GM20000 (cell line): ENCODE results near the gene GALNTL6.

Experiments used
- DNase-seq: peaks from one replicate; pipeline ENCODE4 v3.0.0; 2012; ENCODE audit warnings: low spot score
- TF ChIP-seq, protein P1 (sequence below): IDR thresholded peaks from 2 replicates; pipeline ENCODE4 v1.5.1; 2012; ENCODE audit warnings: mild to moderate bottlenecking, control low read depth; ENCODE audit errors: extremely low read depth, missing control alignments

GALNTL6 gene

DNA sequence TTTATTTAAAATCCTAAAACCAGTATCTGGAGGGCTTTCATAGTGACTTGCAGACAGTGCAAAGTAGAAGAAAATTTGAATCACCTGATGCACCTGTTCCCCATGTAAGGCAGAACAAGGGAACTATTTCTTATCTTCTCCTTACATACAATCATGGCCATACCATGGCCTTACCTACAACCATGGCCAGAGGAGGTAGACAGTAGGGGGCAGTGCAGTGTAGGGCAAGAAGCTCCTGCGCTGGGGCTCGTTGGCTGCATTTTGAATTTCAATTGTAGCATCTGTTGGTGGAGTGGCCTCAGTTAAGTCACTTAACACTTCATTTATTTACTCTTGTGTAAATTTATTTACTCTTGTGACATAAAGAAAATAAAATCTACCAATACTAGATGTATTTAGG lies 33.0 kb downstream of the GALNTL6 start:
- peak; percentile 34 for DNase-seq

DNA sequence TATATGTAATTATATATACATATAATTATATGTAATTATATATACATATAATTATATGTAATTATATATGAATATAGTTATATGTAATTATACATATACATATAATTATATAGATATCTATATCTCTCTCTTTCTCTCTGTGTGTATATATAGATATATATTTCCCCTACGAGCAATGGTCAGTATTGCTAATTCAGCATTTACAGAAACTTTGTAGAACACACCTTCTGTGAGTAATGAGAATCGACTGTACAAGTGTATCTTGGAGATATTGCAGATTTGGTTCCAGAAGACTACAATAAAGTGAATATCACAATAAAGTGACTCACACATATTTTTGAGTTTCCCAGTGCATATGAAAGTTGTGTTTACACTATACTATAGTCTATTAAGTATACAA lies 33.7 kb downstream of the GALNTL6 start:
- DNase-seq: no peak
- TF ChIP-seq, protein P1, sequence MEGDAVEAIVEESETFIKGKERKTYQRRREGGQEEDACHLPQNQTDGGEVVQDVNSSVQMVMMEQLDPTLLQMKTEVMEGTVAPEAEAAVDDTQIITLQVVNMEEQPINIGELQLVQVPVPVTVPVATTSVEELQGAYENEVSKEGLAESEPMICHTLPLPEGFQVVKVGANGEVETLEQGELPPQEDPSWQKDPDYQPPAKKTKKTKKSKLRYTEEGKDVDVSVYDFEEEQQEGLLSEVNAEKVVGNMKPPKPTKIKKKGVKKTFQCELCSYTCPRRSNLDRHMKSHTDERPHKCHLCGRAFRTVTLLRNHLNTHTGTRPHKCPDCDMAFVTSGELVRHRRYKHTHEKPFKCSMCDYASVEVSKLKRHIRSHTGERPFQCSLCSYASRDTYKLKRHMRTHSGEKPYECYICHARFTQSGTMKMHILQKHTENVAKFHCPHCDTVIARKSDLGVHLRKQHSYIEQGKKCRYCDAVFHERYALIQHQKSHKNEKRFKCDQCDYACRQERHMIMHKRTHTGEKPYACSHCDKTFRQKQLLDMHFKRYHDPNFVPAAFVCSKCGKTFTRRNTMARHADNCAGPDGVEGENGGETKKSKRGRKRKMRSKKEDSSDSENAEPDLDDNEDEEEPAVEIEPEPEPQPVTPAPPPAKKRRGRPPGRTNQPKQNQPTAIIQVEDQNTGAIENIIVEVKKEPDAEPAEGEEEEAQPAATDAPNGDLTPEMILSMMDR: no peak

More for the DNA sequence above, 33.0 kb downstream of the GALNTL6 start:
- TF ChIP-seq, protein P1: peak; percentile 71

DNA sequence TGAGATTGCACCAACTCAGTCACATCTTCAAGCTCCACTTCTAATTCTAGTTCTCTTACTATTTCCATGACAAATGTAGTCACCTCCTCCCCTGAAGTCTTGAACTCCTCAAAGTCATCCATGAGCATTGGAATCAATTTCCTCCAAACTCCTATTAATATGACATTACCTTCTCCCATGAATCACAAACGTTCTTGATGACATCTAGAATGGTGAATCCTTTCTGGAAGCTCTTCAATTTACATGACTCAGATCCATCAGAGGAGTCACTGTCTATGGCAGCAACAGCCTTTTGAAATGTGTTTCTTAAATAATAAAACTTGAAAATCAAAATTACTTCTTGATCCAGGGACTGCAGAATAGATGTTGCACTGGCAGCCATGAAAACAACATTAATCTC lies 34.5 kb downstream of the GALNTL6 start:
- TF ChIP-seq, protein P1: no peak
- no peak for DNase-seq

DNA sequence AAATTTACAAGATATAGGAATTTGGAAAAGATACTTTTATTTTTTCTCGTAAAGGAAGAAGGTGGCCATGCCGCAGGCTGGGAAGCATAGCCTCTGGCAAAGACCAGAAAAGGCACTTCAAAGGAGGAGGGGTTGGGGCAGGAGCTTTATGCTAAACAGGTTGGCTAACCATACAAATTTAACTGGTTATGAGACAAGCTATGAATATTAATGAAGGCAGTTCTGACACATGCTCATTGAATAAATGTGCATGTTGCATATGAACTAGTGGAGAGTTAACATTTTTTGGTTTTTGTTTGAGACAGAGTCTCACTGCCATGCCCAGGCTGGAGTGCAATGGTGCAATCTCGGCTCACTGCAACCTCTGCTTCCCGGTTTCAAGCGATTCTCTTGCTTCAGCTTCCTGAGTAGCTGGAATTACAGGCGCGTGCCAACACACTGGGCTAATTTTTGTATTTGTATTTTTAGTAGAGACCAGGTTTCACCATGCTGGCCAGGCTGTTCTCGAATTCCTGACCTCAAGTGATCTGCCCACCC lies 36.5 kb downstream of the GALNTL6 start:
- TF ChIP-seq, protein P1: no peak
- DNase-seq: no peak

DNA sequence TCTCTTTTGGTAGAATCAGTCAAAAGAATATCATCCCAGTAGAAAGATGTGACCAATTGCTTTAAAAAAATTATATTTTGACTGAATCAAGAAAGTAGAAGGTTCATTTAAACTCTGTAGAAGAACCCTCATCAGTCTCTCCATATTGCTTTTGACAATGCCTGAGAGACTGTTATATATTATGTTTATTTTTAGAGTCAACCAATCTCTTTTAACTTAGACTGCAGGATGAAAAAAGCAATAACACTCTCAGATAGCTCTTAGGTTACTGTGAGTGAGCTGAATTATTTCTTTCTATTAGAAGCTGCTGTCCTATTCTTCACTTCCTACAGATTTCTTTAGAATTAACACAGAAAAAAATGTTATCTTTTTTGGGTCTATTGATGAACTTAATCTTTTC lies 38.1 kb downstream of the GALNTL6 start:
- DNase-seq: no peak
- TF ChIP-seq, protein P1: no peak

DNA sequence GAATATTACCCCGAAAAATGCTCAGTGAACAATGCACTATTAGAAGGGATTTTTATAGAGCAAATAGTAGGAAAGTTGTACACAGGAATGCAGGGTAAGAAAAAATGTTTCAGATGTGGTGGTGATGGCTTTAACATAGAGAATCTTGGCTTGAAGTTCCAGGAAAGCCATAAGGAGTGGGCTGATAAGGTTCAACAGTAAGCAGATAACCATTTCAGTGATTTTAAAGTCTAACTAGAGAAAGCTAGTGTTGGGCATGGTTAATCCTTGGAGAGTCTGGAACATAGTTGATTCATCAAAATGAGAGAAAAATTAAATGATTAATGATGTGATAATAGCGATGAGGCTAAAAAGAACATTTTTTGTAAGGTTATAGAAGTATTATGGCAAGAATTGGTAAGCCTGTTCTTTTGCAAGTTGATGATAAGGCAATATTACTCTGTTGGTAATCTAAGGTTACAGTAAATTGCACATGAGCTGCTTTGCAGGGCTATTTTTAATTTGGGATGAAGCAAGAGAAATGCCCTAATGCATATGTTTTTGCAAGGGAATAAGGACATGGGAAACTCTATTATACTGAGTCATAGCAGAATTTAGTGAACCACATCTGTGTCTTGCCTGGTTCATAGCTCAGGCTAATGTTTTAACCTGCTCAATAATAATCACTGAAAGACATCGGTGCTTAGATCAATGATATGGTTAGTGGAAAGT lies 44.3 kb downstream of the GALNTL6 start:
- TF ChIP-seq, protein P1: no peak
- no peak for DNase-seq

DNA sequence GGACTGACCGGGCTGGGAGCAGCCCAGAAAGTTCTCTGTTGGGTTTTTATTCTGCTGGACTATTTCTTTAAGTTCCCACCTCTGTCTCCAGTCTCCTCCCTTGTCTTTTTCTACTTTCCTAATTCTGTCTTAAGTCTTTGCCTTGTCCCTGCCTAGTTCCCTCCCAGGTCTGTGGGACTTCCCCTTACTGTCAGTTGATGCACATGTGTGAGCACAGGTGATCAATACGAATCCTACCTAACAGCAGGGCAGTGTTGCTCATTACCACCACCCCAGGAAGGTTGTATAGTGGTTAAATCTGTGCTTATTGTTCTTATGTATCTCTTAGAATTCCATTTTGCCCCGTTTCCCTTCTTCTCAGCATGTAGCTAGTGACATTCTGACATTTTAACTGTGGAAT lies 62.1 kb downstream of the GALNTL6 start:
- TF ChIP-seq, protein P1: no peak
- no peak for DNase-seq
